Astrocyte (in vitro differentiated cells and primary cell): ENCODE results near the gene EXPH5.

Experiments used
- CTCF ChIP-seq: IDR thresholded peaks from 2 replicates; pipeline ENCODE4 v1.5.1; 2011; ENCODE audit warnings: low read depth, mild to moderate bottlenecking, inconsistent platforms, low read length, moderate library complexity; ENCODE audit not compliant: insufficient read depth
- EZH2 ChIP-seq: IDR thresholded peaks from 2 replicates; pipeline ENCODE4 v1.6.1; 2012; ENCODE audit warnings: mild to moderate bottlenecking, low read length, inconsistent platforms; ENCODE audit not compliant: insufficient read depth

- TF ChIP-seq CTCF, result no peak
- TF ChIP-seq EZH2, result no peak
These were observed 56.8 kb downstream of the EXPH5 start for GRCh38 chr11:108536783-108537182.
